T-helper 2 cell treated with Interferon-gamma antibody and Interleukin-4, amounts not matched to agents 5 μg/mL and 100 μg/mL, for 36 hours (primary cell): ENCODE data around the gene POMGNT1.
"Not testable (repeated sequence)": the region's sequence is repeated elsewhere in the genome, so short reads cannot be mapped to it uniquely, and the experiment has no call there.

Source experiments
- DNase-seq: peaks from one replicate; pipeline ENCODE4 v3.0.0; 2021; ENCODE audit warnings: low spot score
- H3K27ac Mint-ChIP-seq: one replicate; pipeline ENCODE4 v1.8.0; 2021; ENCODE audit warnings: mild to moderate bottlenecking, mixed read lengths
- H3K27me3 Mint-ChIP-seq: one replicate; pipeline ENCODE4 v1.8.0; 2021; ENCODE audit warnings: low read depth, mixed read lengths
- H3K36me3 Mint-ChIP-seq: one replicate; pipeline ENCODE4 v1.8.0; 2021; ENCODE audit warnings: low read depth, mixed read lengths
- H3K4me1 Mint-ChIP-seq: one replicate; pipeline ENCODE4 v1.8.0; 2021; ENCODE audit warnings: low read depth, mixed read lengths
- H3K4me3 Mint-ChIP-seq: one replicate; pipeline ENCODE4 v1.8.0; 2022; ENCODE audit warnings: mild to moderate bottlenecking, moderate library complexity, mixed read lengths
- H3K9me3 Mint-ChIP-seq: one replicate; pipeline ENCODE4 v1.8.0; 2021; ENCODE audit warnings: mixed read lengths

POMGNT1 gene

DNA sequence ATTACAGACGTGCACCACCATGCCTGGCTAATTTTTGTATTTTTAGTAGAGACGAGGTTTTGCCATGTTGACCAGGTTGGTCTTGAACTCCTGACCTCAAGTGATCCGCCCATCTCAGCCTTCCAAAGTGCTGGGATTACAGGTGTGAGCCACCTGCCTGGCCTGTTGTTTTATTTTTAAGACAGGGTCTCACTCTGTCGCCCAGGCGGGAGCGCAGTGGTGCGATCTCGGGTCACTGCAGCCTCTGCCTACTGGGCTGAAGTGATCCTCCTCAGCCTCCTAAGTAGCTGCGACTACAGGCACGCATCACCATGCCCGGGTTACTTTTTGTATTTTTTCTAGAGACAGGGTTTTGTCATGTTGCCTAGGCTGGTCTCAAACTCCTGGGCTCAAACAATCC, 24.8 kb upstream of the POMGNT1 start:
- DNase-seq, H3K4me3 Mint-ChIP-seq, H3K36me3 Mint-ChIP-seq, H3K4me1 Mint-ChIP-seq, H3K27ac Mint-ChIP-seq, H3K9me3 Mint-ChIP-seq, H3K27me3 Mint-ChIP-seq: not testable (repeated sequence)

DNA sequence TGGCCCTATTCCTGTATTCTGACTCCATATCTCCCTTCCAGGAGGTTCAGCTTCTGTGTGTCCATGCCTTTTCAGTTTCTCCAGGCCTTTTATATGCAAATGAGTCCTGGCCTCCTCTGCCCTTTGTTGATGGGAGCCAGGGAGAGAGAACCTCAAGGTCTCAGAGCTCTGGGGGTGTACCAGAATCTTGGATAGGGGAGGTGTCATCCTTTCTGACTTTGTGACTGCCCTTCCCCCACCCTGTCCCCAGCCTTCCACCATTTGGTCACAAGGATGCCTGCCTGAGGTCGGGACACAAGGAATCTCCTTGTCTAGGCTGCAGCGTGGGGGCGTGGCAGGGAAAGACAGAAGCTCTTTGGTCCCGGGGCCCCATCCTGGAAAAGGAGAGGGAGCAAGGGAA, 23.5 kb upstream of the POMGNT1 start:
- Mint-ChIP-seq H3K9me3 (no peaks in the 10 kb centered on the region), H3K36me3 (no peaks in the 10 kb centered on the region), H3K4me3 (no peak overlapping the region), H3K27me3 (peaks cover 3% of the 10 kb centered on the region), H3K27ac (no peak overlapping the region), H3K4me1 (peaks cover 2% of the 10 kb centered on the region)
- no peak for DNase-seq

DNA sequence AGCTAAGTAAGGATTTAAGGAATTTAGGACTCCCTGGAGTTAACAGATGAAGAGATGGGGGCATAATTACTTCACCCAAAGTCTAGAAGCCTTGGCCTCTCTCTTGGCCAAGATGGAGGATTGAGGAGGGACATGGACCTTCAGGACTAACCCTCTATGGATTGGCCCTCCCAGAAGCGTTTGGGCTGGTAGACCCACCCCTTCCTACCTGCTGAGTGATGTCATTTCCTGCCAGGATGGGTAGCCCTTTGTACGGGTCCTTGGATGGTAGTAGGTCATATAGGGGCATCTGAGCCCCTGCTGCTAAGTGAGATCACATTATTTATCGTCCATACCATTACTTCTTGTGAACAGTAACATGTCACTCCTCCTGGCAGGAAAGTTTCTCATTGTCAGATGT, 22.6 kb upstream of the POMGNT1 start:
- Mint-ChIP-seq H3K4me1 (peaks cover 2% of the 10 kb centered on the region), H3K27ac (no peak overlapping the region)

DNA sequence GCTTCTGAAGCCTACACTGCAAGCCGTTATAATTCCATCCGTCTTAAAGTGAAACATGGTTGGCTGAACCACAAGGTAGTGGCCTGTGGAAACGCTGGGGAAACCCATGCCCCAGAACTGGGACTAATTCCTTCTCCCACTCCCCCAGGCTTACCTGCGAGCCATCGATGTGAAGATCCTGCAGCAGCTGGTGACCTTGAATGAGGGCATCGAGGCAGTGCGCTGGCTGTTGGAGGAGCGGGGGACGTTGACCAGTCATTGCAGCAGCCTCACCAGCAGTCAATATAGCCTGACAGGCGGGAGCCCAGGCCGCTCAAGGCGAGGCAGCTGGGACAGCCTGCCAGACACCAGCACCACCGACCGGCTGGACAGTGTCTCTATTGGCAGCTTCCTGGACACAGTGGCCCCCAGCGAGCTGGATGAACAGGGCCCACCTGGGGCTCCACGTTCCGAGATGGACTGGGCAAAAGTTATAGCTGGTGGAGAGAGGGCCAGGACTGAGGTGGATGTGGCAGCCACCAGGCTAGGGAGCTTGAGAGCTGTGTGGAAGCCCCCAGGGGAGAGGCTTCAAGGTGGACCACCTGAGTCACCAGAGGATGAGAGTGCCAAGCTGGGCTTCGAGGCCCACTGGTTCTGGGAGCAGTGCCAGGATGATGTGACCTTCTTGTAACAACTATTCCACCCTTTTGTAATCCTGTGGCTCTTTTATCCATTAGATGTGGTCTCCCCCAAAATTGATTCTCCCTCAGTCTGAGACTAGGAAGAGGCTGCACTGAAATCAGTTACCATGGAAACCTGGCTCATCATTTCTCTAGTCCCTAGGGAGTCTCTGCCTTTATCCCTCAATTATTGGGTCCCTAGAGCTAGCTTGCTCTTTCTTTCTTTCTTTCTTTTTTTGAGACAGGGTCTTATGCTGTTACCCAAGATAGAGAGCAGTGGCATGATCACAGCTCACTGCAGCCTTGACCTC, 21.6 kb upstream of the POMGNT1 start:
- Mint-ChIP-seq H3K9me3 (no peaks in the 10 kb centered on the region), H3K4me3 (no peak overlapping the region), H3K27me3 (peaks cover 4% of the 10 kb centered on the region), H3K36me3 (no peaks in the 10 kb centered on the region), H3K27ac (no peak overlapping the region), H3K4me1 (peaks cover 2% of the 10 kb centered on the region)
- no peak for DNase-seq

More for the DNA sequence above, 22.6 kb upstream of the POMGNT1 start:
- Mint-ChIP-seq H3K4me3 (no peak overlapping the region), H3K36me3 (no peaks in the 10 kb centered on the region), H3K27me3 (peaks cover 4% of the 10 kb centered on the region), H3K9me3 (no peaks in the 10 kb centered on the region)
- no peak for DNase-seq

DNA sequence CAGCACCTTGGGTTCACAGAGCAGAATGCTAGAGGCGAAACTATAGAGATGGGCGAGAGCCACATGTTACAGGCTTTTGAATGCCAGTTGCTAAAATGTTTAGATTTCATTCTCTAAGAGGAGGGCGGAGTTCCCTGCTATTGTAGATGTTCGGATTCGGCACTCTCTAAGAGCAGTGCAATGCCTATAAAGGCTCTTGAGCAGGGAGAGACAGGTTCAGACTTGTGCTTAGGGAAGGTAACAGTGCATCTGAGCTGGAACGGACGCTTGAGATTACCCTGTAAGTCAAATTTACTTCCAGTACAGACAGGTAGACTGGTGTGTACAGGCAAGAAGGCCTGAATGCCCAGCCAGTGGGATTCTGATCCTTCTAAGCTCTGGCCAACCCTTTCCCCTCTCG, 20.2 kb upstream of the POMGNT1 start:
- H3K27me3 Mint-ChIP-seq: peaks cover 4% of the 10 kb centered on the region
- DNase-seq: no peak
- no peak overlapping the region for H3K4me3 Mint-ChIP-seq
- no peaks in the 10 kb centered on the region for H3K4me1 Mint-ChIP-seq
- H3K27ac Mint-ChIP-seq: no peak overlapping the region
- no peaks in the 10 kb centered on the region for H3K9me3 Mint-ChIP-seq
- H3K36me3 Mint-ChIP-seq: no peaks in the 10 kb centered on the region

DNA sequence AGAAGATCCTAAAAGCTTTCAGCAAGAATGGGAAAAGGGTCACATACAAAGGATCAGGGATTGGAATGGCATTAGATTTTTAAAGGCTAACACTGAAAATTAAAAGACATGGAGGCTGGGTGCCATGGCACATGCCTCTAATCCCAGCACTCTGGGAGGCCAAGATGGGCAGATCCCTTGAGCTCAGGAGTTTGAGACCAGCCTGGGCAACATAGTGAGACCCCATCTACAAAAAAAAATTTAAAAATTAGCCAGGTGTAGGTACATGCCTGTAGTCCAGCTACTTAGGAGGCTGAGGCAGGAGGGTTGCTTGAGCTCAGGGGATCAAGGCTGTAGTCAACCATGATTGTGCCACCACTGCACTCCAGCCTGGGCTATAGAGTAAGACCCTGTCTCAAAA, 17.3 kb upstream of the POMGNT1 start:
- Mint-ChIP-seq H3K27ac (no peak overlapping the region), H3K4me3 (no peak overlapping the region)

DNA sequence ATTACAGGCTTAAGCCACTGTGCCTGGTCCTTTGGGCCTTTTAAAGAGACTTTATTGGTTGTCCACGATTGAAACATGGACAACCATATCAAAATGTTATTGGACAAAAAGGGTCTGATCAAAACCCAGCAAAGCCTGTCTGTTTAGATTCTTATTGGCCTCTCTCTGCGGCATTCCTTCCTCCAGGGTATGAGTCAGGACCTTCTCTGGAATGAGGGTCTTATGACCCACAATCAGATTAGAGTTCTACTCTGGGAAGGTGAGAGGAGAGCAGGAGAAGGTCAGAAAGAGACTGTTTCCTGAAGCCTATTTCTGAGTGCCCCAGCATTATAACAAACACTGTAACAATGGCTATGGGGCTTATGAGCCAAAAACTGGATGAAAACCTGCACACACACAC, 12.8 kb upstream of the POMGNT1 start:
- no peak overlapping the region for H3K4me3 Mint-ChIP-seq
- no peak for DNase-seq

More for the DNA sequence above, 17.3 kb upstream of the POMGNT1 start:
- Mint-ChIP-seq H3K4me1 (no peaks in the 10 kb centered on the region), H3K9me3 (no peaks in the 10 kb centered on the region), H3K27me3 (peaks cover 4% of the 10 kb centered on the region), H3K36me3 (no peaks in the 10 kb centered on the region)
- DNase-seq: no peak

DNA sequence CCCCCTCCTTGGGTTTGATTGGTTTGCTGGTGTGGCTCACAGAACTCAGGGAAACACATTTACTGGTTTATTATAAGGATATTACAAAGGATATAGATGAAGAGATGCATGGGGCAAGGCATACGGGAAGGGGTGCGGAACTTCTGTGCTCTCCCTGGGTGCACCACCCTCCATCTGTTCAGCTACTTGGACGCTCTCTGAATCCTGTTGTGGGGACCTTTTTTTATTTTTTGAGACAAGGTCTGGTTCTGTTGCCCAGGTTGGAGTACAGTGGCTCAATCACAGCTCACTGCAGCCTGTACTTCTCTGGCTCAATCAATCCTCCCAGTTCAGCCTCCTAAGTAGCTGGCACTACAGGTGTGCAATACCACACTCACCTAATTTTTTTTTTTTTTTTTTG, 12.3 kb upstream of the POMGNT1 start:
- no peaks in the 10 kb centered on the region for H3K4me1 Mint-ChIP-seq
- no peaks in the 10 kb centered on the region for H3K36me3 Mint-ChIP-seq
- H3K9me3 Mint-ChIP-seq: no peaks in the 10 kb centered on the region
- no peak overlapping the region for H3K4me3 Mint-ChIP-seq
- H3K27me3 Mint-ChIP-seq: no peaks in the 10 kb centered on the region
- DNase-seq: no peak
- no peak overlapping the region for H3K27ac Mint-ChIP-seq

More for the DNA sequence above, 12.8 kb upstream of the POMGNT1 start:
- Mint-ChIP-seq H3K9me3 (no peaks in the 10 kb centered on the region), H3K36me3 (no peaks in the 10 kb centered on the region), H3K27ac (no peak overlapping the region), H3K27me3 (no peaks in the 10 kb centered on the region), H3K4me1 (no peaks in the 10 kb centered on the region)

DNA sequence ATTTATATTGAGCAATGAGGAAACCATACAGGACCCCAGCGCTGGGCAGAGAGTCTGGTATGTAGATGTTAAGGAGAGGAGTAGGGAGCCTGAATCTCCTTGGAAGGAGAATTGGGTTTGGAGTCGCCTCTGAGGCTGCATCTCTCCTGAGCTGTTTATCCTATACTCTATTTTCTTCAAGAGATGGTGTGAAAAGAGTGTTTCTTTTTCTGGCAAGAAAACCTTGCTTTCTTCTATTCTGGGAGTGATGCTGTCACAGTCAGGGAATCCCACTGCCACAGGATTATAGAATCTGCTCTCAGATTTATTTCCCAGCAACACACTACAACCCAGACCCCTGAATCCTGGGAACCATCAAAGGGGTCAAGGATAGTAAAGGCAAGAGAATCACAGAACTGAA, 8.2 kb upstream of the POMGNT1 start:
- DNase-seq: no peak
- peaks cover 3% of the 10 kb centered on the region for H3K4me1 Mint-ChIP-seq
- H3K27me3 Mint-ChIP-seq: peaks cover 5% of the 10 kb centered on the region
- no peaks in the 10 kb centered on the region for H3K36me3 Mint-ChIP-seq
- H3K9me3 Mint-ChIP-seq: no peaks in the 10 kb centered on the region
- no peak overlapping the region for H3K27ac Mint-ChIP-seq
- no peak overlapping the region for H3K4me3 Mint-ChIP-seq

DNA sequence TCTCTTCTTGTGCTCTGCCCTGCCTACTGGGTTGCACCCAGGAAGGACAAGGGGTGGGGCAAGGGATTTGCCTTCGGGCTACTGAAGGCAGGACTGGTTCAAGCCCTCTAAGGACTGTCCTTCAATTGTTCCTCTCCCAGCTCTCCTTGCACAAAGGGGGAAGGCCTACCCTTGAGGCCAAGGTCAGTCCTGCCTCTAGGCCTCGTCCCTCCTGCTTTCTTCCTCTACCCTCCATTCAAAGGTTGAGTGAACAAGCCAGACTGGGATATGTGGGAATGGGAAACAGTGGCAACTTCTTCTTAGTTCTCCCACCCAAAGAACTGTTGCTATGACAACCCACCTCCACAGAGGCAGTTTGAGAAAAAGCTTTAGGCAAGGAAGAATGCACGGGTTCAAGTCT, 7.6 kb upstream of the POMGNT1 start:
- no peaks in the 10 kb centered on the region for H3K36me3 Mint-ChIP-seq
- DNase-seq: no peak
- no peak overlapping the region for H3K4me3 Mint-ChIP-seq
- H3K27ac Mint-ChIP-seq: no peak overlapping the region
- no peaks in the 10 kb centered on the region for H3K9me3 Mint-ChIP-seq
- H3K4me1 Mint-ChIP-seq: peaks cover 3% of the 10 kb centered on the region
- H3K27me3 Mint-ChIP-seq: peaks cover 5% of the 10 kb centered on the region

DNA sequence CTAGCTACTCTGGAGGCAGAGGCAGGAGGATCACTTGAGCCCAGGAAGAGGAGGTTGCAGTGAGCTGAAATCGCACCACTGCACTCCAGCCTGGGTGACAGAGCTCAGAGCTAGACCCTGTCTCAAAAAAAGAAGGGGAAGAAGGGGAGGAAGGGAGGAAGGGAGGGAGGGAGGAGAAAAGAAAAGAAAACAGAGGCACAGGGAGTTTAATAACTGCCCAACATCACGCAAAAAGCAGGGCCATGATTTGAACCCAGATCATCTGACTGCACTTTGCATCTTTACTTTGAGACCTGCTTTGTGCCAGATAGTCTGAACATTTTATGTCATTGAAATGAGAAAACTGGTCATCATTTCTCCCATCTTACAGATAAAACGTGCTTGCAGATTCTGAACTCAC, 6.9 kb upstream of the POMGNT1 start:
- Mint-ChIP-seq H3K27ac (no peak overlapping the region), H3K9me3 (no peaks in the 10 kb centered on the region), H3K4me1 (peaks cover 3% of the 10 kb centered on the region), H3K36me3 (no peaks in the 10 kb centered on the region), H3K27me3 (peaks cover 5% of the 10 kb centered on the region), H3K4me3 (no peak overlapping the region)
- DNase-seq: no peak

DNA sequence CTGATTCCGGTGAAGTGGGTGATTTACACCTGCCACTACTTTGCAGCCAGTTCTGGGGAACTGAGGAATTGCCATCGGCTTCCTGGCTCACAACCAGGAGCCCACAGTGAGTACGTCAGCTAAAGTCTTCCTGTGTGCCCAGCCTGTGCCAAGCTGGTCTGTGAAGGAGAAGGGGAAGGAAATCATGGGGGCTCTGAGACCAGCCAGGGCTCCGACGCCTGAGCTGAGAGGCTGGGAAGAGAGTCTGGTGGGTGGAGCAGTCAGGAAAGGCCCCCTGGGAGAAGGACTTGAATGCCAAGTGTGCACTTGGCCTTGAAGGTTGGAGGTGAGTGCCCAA, 6.1 kb upstream of the POMGNT1 start:
- no peaks in the 10 kb centered on the region for H3K9me3 Mint-ChIP-seq
- H3K36me3 Mint-ChIP-seq: no peaks in the 10 kb centered on the region
- DNase-seq: no peak
- no peak overlapping the region for H3K27ac Mint-ChIP-seq
- H3K4me3 Mint-ChIP-seq: no peak overlapping the region
- peaks cover 4% of the 10 kb centered on the region for H3K4me1 Mint-ChIP-seq
- H3K27me3 Mint-ChIP-seq: peaks cover 5% of the 10 kb centered on the region

DNA sequence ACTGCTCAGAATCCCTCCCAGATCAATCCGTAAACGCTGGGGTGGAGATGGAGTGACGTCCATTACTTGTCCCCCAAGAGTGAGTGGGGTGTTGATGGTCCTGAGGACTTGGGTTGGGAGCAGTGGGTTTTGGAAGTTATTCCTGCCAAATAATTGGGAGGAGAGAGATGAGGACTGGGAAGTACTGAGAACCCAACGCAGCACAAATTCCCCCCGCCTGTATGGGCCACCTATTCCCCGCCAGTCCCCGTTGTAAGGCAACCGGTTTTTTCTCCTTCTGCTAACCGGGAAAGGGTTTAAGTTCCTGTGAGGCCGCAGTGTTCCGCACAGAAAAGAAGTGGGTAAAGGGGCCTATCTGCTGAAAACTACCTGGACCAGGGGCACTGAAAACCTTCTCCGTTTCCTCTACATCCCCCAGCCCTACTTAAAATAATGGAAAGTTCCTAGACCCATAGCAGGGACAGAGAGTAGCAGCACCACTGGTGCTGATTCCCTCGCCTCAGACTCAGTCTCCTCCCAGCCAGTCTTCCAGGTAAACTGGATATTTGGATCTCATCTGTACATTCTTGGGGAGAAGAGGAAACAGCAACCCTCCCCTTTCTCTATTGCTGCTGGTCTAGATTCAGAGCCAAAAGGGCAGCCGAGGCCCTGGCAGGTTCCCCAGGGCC, 5.6 kb upstream of the POMGNT1 start:
- DNase-seq: no peak
- no peak overlapping the region for H3K4me3 Mint-ChIP-seq
- H3K27me3 Mint-ChIP-seq: peaks cover 5% of the 10 kb centered on the region
- no peak overlapping the region for H3K27ac Mint-ChIP-seq
- H3K36me3 Mint-ChIP-seq: no peaks in the 10 kb centered on the region
- H3K4me1 Mint-ChIP-seq: peaks cover 9% of the 10 kb centered on the region
- H3K9me3 Mint-ChIP-seq: no peaks in the 10 kb centered on the region

DNA sequence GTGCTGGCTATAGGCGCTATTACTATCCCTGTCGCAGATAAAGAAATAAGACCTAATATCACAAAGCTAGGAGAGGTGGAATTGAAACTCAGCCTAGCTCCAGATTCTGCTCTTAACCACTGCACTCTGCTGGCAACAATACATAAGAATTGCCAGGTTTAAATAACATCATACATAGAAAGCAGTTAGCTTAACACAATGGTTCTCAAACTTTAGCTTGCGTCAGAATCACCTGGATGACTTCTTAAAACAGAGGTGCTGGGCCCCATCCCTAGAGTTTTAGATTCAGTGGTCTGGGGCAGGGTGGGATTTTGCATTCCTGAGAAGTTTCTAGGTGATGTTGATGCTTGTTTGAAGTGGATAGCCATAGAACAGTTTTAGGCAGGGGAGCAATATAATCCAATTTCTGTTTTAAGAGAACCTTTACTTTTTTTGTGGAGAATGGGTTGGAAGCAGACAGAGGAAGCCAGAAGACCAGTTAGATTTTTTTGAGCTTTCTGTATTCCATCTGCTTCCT, 1.1 kb upstream of the POMGNT1 start:
- peak overlapping the region; percentile 49 for H3K27ac Mint-ChIP-seq
- no peak for DNase-seq
- H3K27me3 Mint-ChIP-seq: peaks cover 5% of the 10 kb centered on the region
- peak overlapping the region; percentile 87 for H3K4me3 Mint-ChIP-seq
- H3K9me3 Mint-ChIP-seq: no peaks in the 10 kb centered on the region
- peaks cover 15% of the 10 kb centered on the region for H3K4me1 Mint-ChIP-seq
- H3K36me3 Mint-ChIP-seq: peaks cover 2% of the 10 kb centered on the region
